ENCODE data around the gene JAKMIP2. TPM values are rescaled to one million over a fixed set of nuclear protein-coding genes. Genes with fewer than 3 reads are reported as not detected.
"Not testable (repeated sequence)": the region's sequence is repeated elsewhere in the genome, so short reads cannot be mapped to it uniquely, and the experiment has no call there.

Gene JAKMIP2
- total RNA-seq, 3 donors from 2014 or later (not counting 1 experiment from before 2014, with no cell fraction given) = 12.2 to 16.1 (median 14.9) TPM

GRCh38 chr5:147803926-147804325 lies 21.4 kb upstream of the JAKMIP2 start:
- peaks cover 11% of the 10 kb centered on the region for H3K4me1 ChIP-seq (ENCODE audit: control insufficient read depth, insufficient read depth, low read length)
- DNase-seq (no peak), ATAC-seq (no peak)
- H3K27ac ChIP-seq (ENCODE audit: low read length) = no peak overlapping the region
- intact Hi-C loops (cut with micrococcal nuclease) = loop anchor here (2.0 to 10.0 kb wide), 2 partner anchors 21 to 1041 kb away; partner anchors contain the start of gene JAKMIP2
- H3K9me3 ChIP-seq (ENCODE audit: control insufficient read depth, insufficient read depth, low read length) = no peaks in the 10 kb centered on the region
- peaks cover 22 to 33% of the 10 kb centered on the region in 2 donors for H3K4me1 Mint-ChIP-seq
- H3K36me3 ChIP-seq (ENCODE audit: control insufficient read depth, insufficient read depth, low read length) = no peaks in the 10 kb centered on the region
- no peaks in the 10 kb centered on the region for H3K9me3 Mint-ChIP-seq
- TF ChIP-seq CTCF (IDR thresholded peaks at IDR 0.05) = no peak
- WGBS (ENCODE audit: insufficient coverage) = no CpG with 5 or more reads among the region's 1 CpG
- H3K4me3 ChIP-seq (ENCODE audit: low read length) = no peak overlapping the region
- H3K27me3 Mint-ChIP-seq (ENCODE audit: low read depth in 2 of 2) = peaks cover 0 to 3% of the 10 kb centered on the region in 2 donors
- no peaks in the 10 kb centered on the region for H3K27me3 ChIP-seq (ENCODE audit: control insufficient read depth, insufficient read depth, low read length)
- H3K36me3 Mint-ChIP-seq = no peaks in the 10 kb centered on the region
- H3K4me3 Mint-ChIP-seq = no peak overlapping the region
- peak overlapping the region; percentile 59 to 90 for H3K27ac Mint-ChIP-seq

- intact Hi-C loops (cut with micrococcal nuclease) = loop anchor here (10.0 kb wide), 1 partner anchor 1042 kb away; no protein-coding TSS in a partner anchor
- H3K27ac ChIP-seq (ENCODE audit: low read length); H3K27me3 Mint-ChIP-seq (ENCODE audit: low read depth in 2 of 2); H3K27me3 ChIP-seq (ENCODE audit: control insufficient read depth, insufficient read depth, low read length); H3K36me3 Mint-ChIP-seq; H3K9me3 Mint-ChIP-seq; H3K4me3 ChIP-seq (ENCODE audit: low read length); H3K9me3 ChIP-seq (ENCODE audit: control insufficient read depth, insufficient read depth, low read length); ATAC-seq; H3K4me3 Mint-ChIP-seq; H3K36me3 ChIP-seq (ENCODE audit: control insufficient read depth, insufficient read depth, low read length): not testable (repeated sequence)
- Mint-ChIP-seq H3K4me1 (peaks cover 22 to 33% of the 10 kb centered on the region in 2 donors), H3K27ac (peak overlapping the region; percentile 59 to 90)
- DNase-seq = peak in 1 of 2 donors; percentile 11
- peaks cover 11% of the 10 kb centered on the region for H3K4me1 ChIP-seq (ENCODE audit: control insufficient read depth, insufficient read depth, low read length)
- 28% methylated on average over 3 of the region's 3 CpGs for WGBS (ENCODE audit: insufficient coverage)
Observed at GRCh38 chr5:147803161-147803560, 20.6 kb upstream of the JAKMIP2 start.

GRCh38 chr5:147801461-147801860 lies 18.9 kb upstream of the JAKMIP2 start:
- no peaks in the 10 kb centered on the region for H3K36me3 Mint-ChIP-seq
- no peak for DNase-seq
- TF ChIP-seq CTCF (IDR thresholded peaks at IDR 0.05) = no peak
- Histone ChIP-seq H3K27ac (ENCODE audit: low read length) (no peak overlapping the region), H3K4me1 (ENCODE audit: control insufficient read depth, insufficient read depth, low read length) (peaks cover 11% of the 10 kb centered on the region), H3K4me3 (ENCODE audit: low read length) (no peak overlapping the region), H3K36me3 (ENCODE audit: control insufficient read depth, insufficient read depth, low read length) (no peaks in the 10 kb centered on the region), H3K9me3 (ENCODE audit: control insufficient read depth, insufficient read depth, low read length) (no peaks in the 10 kb centered on the region), H3K27me3 (ENCODE audit: control insufficient read depth, insufficient read depth, low read length) (no peaks in the 10 kb centered on the region)
- H3K4me3 Mint-ChIP-seq = no peak overlapping the region
- H3K27me3 Mint-ChIP-seq (ENCODE audit: low read depth in 2 of 2) = peaks cover 0 to 3% of the 10 kb centered on the region in 2 donors
- peaks cover 27 to 33% of the 10 kb centered on the region in 2 donors for H3K4me1 Mint-ChIP-seq
- H3K9me3 Mint-ChIP-seq = no peaks in the 10 kb centered on the region
- WGBS (ENCODE audit: insufficient coverage) = 100% methylated on average over 1 of the region's 1 CpG
- no peak for ATAC-seq
- intact Hi-C loops (cut with micrococcal nuclease) = loop anchor here (10.0 kb wide), 1 partner anchor 1043 kb away; no protein-coding TSS in a partner anchor
- H3K27ac Mint-ChIP-seq = peak overlapping the region in 1 of 2 donors; percentile 59

GRCh38 chr5:147800491-147800890 lies 18.0 kb upstream of the JAKMIP2 start:
- WGBS (ENCODE audit: insufficient coverage) = 82% methylated on average over 1 of the region's 3 CpGs
- peaks cover 10% of the 10 kb centered on the region for H3K4me1 ChIP-seq (ENCODE audit: control insufficient read depth, insufficient read depth, low read length)
- no peaks in the 10 kb centered on the region for H3K36me3 Mint-ChIP-seq

More at GRCh38 chr5:147800491-147800890, 18.0 kb upstream of the JAKMIP2 start:
- DNase-seq = no peak
- Histone ChIP-seq H3K4me3 (ENCODE audit: low read length) (no peak overlapping the region), H3K27me3 (ENCODE audit: control insufficient read depth, insufficient read depth, low read length) (no peaks in the 10 kb centered on the region), H3K27ac (ENCODE audit: low read length) (no peak overlapping the region), H3K9me3 (ENCODE audit: control insufficient read depth, insufficient read depth, low read length) (no peaks in the 10 kb centered on the region), H3K36me3 (ENCODE audit: control insufficient read depth, insufficient read depth, low read length) (no peaks in the 10 kb centered on the region)
- Mint-ChIP-seq H3K4me3 (no peak overlapping the region), H3K9me3 (no peaks in the 10 kb centered on the region), H3K4me1 (peaks cover 25 to 30% of the 10 kb centered on the region in 2 donors), H3K27ac (no peak overlapping the region), H3K27me3 (ENCODE audit: low read depth in 2 of 2) (peaks cover 8 to 9% of the 10 kb centered on the region in 2 donors)
- no peak for TF ChIP-seq CTCF (IDR thresholded peaks at IDR 0.05)
- ATAC-seq = no peak
- intact Hi-C loops (cut with micrococcal nuclease) = loop anchor here (10.0 kb wide), 1 partner anchor 1044 kb away; no protein-coding TSS in a partner anchor
